ENCODE measurements around the gene HK2. TPM values are rescaled to one million over a fixed set of nuclear protein-coding genes. Genes with fewer than 3 reads are reported as not detected.
"Not testable (repeated sequence)": the region's sequence is repeated elsewhere in the genome, so short reads cannot be mapped to it uniquely, and the experiment has no call there.

The HK2 gene
- total RNA-seq, 1 donor from 2014 or later = 8.1 TPM

DNA sequence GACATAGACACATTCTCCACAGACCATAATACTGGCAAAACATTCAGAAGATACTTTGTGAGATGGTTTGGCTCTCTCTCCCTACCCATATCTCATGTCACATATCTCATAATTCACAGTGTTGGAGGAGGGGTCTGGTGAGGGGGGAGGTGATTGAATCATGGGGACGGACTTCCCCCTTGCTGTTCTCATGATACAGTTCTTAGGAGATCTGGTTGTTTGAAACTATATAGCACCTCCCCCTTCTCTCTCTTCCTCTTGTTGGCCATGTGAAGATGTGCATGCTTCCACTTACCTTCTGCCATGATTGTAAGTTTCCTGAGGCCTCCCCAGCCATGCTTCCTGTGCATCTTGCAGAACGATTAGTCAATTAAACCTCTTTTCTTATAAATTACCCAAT lies 61.1 kb downstream of the HK2 start:
- H3K4me3 Mint-ChIP-seq (ENCODE audit: unreplicated experiment) = no peak overlapping the region
- peaks cover 12% of the 10 kb centered on the region for H3K36me3 Mint-ChIP-seq (ENCODE audit: unreplicated experiment)
- no peak overlapping the region for H3K27ac Mint-ChIP-seq (ENCODE audit: unreplicated experiment)
- H3K27me3 Mint-ChIP-seq (ENCODE audit: unreplicated experiment) = no peaks in the 10 kb centered on the region
- TF ChIP-seq, protein P1, sequence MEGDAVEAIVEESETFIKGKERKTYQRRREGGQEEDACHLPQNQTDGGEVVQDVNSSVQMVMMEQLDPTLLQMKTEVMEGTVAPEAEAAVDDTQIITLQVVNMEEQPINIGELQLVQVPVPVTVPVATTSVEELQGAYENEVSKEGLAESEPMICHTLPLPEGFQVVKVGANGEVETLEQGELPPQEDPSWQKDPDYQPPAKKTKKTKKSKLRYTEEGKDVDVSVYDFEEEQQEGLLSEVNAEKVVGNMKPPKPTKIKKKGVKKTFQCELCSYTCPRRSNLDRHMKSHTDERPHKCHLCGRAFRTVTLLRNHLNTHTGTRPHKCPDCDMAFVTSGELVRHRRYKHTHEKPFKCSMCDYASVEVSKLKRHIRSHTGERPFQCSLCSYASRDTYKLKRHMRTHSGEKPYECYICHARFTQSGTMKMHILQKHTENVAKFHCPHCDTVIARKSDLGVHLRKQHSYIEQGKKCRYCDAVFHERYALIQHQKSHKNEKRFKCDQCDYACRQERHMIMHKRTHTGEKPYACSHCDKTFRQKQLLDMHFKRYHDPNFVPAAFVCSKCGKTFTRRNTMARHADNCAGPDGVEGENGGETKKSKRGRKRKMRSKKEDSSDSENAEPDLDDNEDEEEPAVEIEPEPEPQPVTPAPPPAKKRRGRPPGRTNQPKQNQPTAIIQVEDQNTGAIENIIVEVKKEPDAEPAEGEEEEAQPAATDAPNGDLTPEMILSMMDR (IDR thresholded peaks at IDR 0.05; ENCODE audit: partially characterized antibody, unreplicated experiment) = no peak
- peaks cover 7% of the 10 kb centered on the region for H3K4me1 Mint-ChIP-seq (ENCODE audit: low read depth, unreplicated experiment)
- no peaks in the 10 kb centered on the region for H3K9me3 Mint-ChIP-seq (ENCODE audit: unreplicated experiment)
- no peak for DNase-seq

DNA sequence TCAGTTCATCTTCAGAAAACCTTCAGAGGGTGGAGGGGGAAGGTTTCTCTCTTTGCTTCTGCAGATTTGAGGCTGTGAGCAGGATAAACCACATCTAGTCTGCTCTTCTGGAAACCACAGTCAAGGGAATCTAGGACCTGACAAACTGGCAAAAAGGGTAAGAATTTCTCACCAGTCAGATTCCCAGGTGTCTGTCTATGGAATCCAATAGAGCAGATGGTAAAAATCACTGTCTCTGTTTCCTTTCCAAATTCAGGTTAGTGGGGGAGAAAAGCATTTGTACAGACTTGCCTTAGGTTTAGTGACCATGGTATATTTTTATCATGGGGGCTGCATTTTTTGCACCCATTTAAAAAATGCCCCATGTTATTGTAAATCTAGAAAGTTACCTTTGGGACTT lies 62.3 kb downstream of the HK2 start:
- H3K27me3 Mint-ChIP-seq (ENCODE audit: unreplicated experiment) = no peaks in the 10 kb centered on the region
- no peak for DNase-seq
- peaks cover 7% of the 10 kb centered on the region for H3K4me1 Mint-ChIP-seq (ENCODE audit: low read depth, unreplicated experiment)
- TF ChIP-seq, protein P1 (IDR thresholded peaks at IDR 0.05; ENCODE audit: partially characterized antibody, unreplicated experiment) = no peak
- H3K4me3 Mint-ChIP-seq (ENCODE audit: unreplicated experiment) = no peak overlapping the region
- H3K27ac Mint-ChIP-seq (ENCODE audit: unreplicated experiment) = no peak overlapping the region
- H3K36me3 Mint-ChIP-seq (ENCODE audit: unreplicated experiment) = peaks cover 12% of the 10 kb centered on the region
- H3K9me3 Mint-ChIP-seq (ENCODE audit: unreplicated experiment) = no peaks in the 10 kb centered on the region

DNA sequence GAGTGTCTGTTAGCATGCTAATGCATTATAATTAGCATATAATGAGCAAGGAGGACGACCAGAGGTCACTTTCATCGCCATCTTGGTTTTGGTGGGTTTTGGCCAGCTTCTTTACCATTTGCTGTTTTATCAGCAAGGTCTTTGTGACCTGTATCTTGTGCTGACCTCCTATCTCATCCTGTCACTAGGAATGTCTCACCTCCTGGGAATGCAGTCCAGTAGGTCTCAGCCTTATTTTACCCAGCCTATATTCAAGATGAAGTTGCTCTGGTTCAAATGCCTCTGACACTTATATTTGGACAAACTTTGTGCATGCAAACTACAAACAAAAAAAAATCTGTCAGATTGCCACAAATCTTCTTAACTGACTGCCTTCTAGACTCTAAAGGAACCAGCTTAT lies 66.3 kb downstream of the HK2 start:
- not testable (repeated sequence) for H3K4me1 Mint-ChIP-seq (ENCODE audit: low read depth, unreplicated experiment); H3K36me3 Mint-ChIP-seq (ENCODE audit: unreplicated experiment); H3K9me3 Mint-ChIP-seq (ENCODE audit: unreplicated experiment); H3K27ac Mint-ChIP-seq (ENCODE audit: unreplicated experiment); DNase-seq; H3K27me3 Mint-ChIP-seq (ENCODE audit: unreplicated experiment); H3K4me3 Mint-ChIP-seq (ENCODE audit: unreplicated experiment)

DNA sequence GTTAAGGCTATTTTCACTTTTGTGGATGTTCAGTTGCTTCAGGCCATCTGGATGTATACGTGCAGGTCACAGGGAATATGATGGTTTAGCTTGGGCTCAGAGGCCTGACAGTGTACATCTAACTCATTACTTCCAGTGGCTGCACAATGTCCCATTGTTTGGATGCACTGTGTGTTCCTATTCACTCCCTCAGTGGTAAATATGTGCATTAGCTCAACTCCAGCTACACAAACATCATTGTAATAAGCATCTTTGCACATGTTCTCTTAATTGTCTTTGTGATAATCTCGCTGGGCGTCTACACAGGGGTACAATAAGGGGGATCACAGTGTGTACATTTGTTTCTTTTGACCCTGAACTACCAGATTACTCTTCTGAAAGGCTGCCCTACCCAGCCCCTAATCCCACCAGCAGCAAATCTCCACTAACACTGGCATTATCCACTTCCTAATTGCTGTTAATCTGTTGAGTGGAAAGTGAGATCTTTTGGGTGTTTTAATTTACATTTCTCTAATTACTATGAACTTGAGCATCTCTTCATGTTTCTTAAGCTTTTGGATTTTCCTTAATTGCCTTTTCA lies 68.4 kb downstream of the HK2 start:
- DNase-seq = no peak
- no peak overlapping the region for H3K4me3 Mint-ChIP-seq (ENCODE audit: unreplicated experiment)
- H3K27me3 Mint-ChIP-seq (ENCODE audit: unreplicated experiment) = peaks cover 4% of the 10 kb centered on the region
- H3K36me3 Mint-ChIP-seq (ENCODE audit: unreplicated experiment) = no peaks in the 10 kb centered on the region
- H3K4me1 Mint-ChIP-seq (ENCODE audit: low read depth, unreplicated experiment) = no peaks in the 10 kb centered on the region
- no peaks in the 10 kb centered on the region for H3K9me3 Mint-ChIP-seq (ENCODE audit: unreplicated experiment)
- H3K27ac Mint-ChIP-seq (ENCODE audit: unreplicated experiment) = no peak overlapping the region
- TF ChIP-seq, protein P1 (IDR thresholded peaks at IDR 0.05; ENCODE audit: partially characterized antibody, unreplicated experiment) = no peak

DNA sequence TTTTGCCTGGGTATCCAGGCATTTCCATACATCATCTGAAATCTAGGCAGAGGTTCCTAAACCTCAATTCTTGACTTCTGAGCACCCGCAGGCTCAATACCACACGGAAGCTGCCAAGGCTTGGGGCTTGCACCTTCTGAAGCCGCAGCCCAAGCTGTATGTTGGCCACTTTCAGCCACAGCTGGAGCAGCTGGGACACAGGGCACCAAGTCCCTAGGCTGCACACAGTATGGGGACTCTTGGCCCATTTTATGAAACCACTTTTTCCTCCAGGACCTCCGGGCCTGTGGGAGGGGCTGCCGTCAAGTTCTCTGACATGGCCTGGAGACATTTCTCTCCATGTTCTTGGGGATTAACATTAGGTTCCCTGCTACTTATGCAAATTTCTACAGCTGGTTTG lies 72.5 kb downstream of the HK2 start:
- TF ChIP-seq, protein P1 (IDR thresholded peaks at IDR 0.05; ENCODE audit: partially characterized antibody, unreplicated experiment) = no peak
- Mint-ChIP-seq H3K9me3 (ENCODE audit: unreplicated experiment) (no peaks in the 10 kb centered on the region), H3K36me3 (ENCODE audit: unreplicated experiment) (no peaks in the 10 kb centered on the region), H3K27ac (ENCODE audit: unreplicated experiment) (no peak overlapping the region), H3K4me1 (ENCODE audit: low read depth, unreplicated experiment) (no peaks in the 10 kb centered on the region), H3K27me3 (ENCODE audit: unreplicated experiment) (peaks cover 4% of the 10 kb centered on the region), H3K4me3 (ENCODE audit: unreplicated experiment) (no peak overlapping the region)
- DNase-seq = no peak

DNA sequence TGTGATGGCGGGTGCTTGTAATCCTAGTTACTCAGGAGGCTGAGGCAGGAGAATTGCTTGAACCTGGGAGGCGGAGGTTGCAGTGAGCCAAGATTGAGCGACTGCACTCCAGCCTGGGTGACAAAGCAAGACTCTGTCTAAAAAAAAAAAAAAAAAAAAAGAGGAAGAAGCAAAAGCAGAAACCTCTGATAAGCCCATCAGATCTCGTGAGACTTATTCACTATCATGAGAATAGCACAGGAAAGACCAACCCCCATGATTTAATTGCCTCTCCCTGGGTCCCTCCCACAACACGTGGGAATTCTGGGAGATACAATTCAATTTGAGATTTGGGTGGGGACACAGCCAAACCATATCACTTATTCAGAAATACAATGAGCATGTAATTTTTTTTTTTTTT lies 73.6 kb downstream of the HK2 start:
- H3K4me3 Mint-ChIP-seq (ENCODE audit: unreplicated experiment); DNase-seq; H3K36me3 Mint-ChIP-seq (ENCODE audit: unreplicated experiment); H3K4me1 Mint-ChIP-seq (ENCODE audit: low read depth, unreplicated experiment); H3K27ac Mint-ChIP-seq (ENCODE audit: unreplicated experiment); H3K9me3 Mint-ChIP-seq (ENCODE audit: unreplicated experiment); H3K27me3 Mint-ChIP-seq (ENCODE audit: unreplicated experiment): not testable (repeated sequence)
